HG03521 (cell line): Measurements from ENCODE around the gene EVA1B.

Experiments used
- ATAC-seq: cut with Tn5 transposase; IDR thresholded peaks from one replicate; pipeline ENCODE4 v1.9.1; 2021; ENCODE audit warnings: mild to moderate bottlenecking, moderate library complexity; ENCODE audit not compliant: unreplicated experiment

The EVA1B gene, protein sequence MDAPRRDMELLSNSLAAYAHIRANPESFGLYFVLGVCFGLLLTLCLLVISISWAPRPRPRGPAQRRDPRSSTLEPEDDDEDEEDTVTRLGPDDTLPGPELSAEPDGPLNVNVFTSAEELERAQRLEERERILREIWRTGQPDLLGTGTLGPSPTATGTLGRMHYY

GRCh38 chr1:36323636-36324352 lies at the start of gene EVA1B:
Gene EVA1B (minus strand): TSS chr1:36323645. CDS start chr1:36323037, 608 bp downstream.
- ATAC-seq, result no peak

DNA sequence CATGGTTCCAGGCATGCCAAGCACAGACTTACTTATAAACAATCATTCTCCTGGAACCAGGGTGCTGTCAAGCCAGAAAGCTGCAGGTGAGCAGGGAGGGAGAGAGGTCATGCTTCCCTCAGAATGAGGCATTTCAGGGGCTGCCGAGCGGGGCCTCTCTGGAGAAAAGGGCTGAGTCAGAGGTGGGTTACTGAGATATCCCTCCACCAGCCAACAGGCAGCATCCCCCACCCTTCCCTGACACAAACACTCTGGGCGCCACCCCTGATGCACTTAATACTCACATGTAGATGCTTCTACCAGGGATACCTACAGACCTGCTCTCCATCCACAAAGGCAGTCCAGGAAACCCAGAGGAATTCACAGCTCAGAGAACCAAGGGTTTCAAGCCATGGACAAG lies 49.2 kb upstream of the EVA1B start:
- ATAC-seq, result no peak

GRCh38 chr1:36369061-36369861 lies 45.8 kb upstream of the EVA1B start:
- no peak for ATAC-seq

GRCh38 chr1:36367798-36368197 lies 44.4 kb upstream of the EVA1B start:
- no peak for ATAC-seq

- no peak for ATAC-seq
These were observed 43.6 kb upstream of the EVA1B start for GRCh38 chr1:36367066-36367465.

- no peak for ATAC-seq
These were observed 42.7 kb upstream of the EVA1B start for GRCh38 chr1:36366091-36366661.

DNA sequence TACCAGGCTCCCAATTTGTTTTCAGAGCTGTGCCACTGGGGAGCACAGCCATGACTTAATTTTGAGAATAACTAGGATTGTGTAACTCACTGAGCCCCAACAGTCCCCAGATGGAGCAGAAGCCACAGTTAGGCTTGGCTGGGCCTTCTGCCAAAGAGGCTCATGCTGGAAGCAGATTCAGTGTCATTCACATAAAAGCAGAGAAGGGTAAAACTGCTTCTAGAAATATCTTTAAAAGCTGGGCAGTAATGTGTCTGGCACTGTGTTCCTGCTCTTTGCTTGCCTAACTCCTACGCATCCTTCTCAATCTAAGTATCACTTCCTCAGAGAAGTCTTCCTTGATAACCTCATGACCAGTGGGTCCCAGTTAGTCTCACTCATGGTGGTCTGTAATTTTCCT lies 41.9 kb upstream of the EVA1B start:
- no peak for ATAC-seq

- ATAC-seq, result no peak
These were observed 36.6 kb upstream of the EVA1B start for GRCh38 chr1:36359911-36360550.

- ATAC-seq, result no peak
These were observed 35.9 kb upstream of the EVA1B start for GRCh38 chr1:36359383-36359782.

DNA sequence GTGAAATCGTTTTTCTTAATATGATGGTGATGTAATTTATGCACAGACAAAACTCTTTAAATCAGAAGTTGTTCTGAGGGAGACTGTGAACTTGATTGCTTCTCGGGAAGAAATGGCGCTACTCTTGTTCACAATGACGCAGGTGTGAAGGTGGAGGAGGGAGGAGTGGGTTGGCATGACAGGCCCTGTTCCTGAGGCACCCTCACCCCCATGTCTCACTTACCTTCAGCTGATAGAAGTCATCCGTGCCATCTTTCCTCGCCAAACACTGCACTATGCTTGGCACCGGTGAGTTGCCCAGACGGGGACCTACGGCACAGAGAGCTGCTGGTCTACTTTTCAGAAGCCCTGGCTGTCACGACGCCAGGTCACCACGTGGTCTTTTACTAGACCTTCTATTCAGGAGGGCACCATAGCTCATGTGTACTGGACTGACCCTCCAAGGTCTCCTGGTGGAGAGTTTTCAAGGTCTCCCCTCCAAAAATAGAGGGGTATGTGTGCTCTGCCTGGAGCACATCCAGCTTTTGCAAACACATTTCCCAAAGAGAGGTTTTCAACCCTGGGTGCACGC lies 35.2 kb upstream of the EVA1B start:
- ATAC-seq, result no peak

DNA sequence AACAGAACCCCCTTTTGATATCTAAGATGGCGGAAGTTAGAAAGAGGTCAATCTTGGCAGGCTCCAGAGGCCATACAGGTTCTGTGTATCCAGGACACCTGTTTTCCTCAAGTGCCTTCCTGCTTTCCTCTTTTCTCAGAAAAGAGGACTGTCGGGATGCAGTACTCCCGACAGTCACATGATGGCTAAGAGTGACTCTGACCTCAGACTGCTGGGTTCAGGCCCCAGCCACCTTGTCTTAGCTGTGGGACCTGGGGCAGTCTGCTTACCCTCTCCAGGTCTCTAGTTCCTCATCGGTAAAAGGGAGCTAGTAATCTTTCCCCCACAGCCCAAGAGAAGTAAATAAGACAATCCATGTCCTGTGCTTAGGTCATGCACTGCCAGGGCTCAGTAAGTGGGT lies 32.4 kb upstream of the EVA1B start:
- no peak for ATAC-seq

GRCh38 chr1:36354486-36354885 lies 31.0 kb upstream of the EVA1B start:
- no peak for ATAC-seq

- no peak for ATAC-seq
These were observed 29.7 kb upstream of the EVA1B start for GRCh38 chr1:36352910-36353878.

- no peak for ATAC-seq
These were observed 28.9 kb upstream of the EVA1B start for GRCh38 chr1:36352125-36352909.

DNA sequence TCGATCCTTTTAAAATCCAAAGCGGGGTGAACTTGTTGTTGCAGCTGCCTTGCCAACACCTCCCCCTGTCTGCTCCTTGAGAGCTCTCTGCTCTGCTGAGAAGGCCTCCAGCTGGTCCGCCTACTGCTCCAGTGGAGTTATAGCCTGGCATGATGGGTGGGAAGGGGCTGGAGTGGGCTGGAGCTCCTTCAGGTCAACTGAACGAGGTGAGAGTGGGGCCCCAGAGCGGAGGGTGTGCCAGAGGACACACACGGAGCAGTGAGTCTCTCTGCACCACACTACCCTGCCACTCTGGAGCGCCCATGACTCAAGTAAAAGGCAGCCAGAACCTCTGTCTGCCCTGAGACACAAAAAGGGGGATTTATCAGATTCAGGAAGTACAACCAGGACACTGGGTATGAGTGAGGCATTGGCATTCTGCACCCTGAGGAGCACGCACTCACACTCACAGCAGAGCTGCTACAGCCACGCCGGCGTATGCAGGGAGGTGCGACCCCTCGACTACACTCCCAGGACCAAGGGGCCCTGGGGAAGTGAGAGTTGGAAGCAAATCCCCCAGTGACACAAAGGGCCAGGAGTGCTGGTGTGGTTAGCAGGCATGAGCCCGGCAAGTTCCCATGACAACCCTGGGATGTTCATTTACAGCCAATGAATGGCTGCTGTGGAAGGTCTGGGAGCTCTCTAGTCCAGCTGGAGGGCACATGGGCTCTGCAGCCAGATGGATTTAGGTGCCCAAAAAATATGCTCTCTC lies 28.0 kb upstream of the EVA1B start:
- no peak for ATAC-seq

GRCh38 chr1:36350659-36351226 lies 27.3 kb upstream of the EVA1B start:
- no peak for ATAC-seq

DNA sequence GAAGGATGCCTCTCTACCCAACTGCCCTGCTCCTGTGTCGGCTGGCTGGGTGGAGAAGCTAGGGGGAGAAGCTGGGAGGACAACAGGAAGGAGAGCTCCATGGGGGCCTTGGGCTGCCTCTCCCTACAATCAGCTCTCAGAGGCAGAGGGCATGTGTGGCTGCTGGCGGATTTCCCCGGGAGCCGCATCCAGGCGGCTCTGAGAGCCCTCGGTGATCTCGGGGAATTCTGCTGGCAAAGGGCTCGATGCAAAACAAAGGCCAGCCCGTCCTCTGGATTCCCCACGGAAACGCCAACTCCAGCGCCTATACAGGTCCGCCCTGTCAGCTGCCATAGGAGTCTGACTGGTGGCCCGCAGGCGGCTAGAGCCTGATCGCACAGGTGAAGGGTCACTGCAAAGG lies 26.4 kb upstream of the EVA1B start:
- no peak for ATAC-seq

DNA sequence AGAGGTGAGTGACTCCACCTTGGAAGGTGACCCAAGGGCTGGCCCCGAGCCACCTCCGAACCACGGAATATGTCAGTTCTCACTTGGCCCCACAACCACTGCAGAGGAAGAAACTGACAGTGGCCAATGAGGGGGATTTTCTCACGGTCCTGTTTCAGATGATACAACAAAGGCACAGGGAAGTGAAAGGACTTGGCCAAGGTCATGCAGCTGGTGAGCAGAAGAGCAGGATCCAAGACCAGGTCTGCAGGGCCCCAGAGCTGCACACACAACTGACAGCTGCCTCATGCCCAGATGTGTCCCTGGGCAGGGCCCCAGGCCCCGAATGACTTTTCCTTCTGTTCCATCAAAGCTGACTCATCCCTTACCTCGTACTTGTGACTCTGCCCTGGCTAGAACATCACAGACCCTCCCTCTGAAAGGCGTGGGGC lies 25.8 kb upstream of the EVA1B start:
- ATAC-seq, result peak; percentile 51
